GM12878 (cell line): Measurements from ENCODE around the gene PMPCA. TPM values are rescaled to one million over a fixed set of nuclear protein-coding genes. Genes with fewer than 3 reads are reported as not detected.

Source experiments
- CEBPB ChIP-seq, 2 experiments: fragments of 150-350 bp in 1 of 2; IDR thresholded peaks; 2 replicates each; pipeline ENCODE4 v1.6.1; 2012 to 2014; ENCODE audit warnings: low read depth in 2 of 2, low read length in 2 of 2, borderline replicate concordance in 1 of 2, inconsistent platforms in 1 of 2
- CHD1 ChIP-seq: IDR thresholded peaks from 2 replicates; pipeline ENCODE4 v1.6.1; 2012; ENCODE audit warnings: low read depth, low read length, improper control_type of control experiment
- CHD4 ChIP-seq: fragments of 200-600 bp; sonication (generic); IDR thresholded peaks from 2 replicates; pipeline ENCODE4 v1.6.1; 2016; ENCODE audit warnings: mild to moderate bottlenecking
- CREM ChIP-seq: IDR thresholded peaks from 2 replicates; pipeline ENCODE4 v1.6.1; 2014; ENCODE audit warnings: antibody characterized with exemption, low read depth
- DPF2 ChIP-seq: fragments of 450-650 bp; IDR thresholded peaks from 2 replicates; pipeline ENCODE4 v1.6.1; 2017; ENCODE audit warnings: mild to moderate bottlenecking
- EZH2 ChIP-seq: IDR thresholded peaks from 2 replicates; pipeline ENCODE4 v1.6.1; 2012; ENCODE audit warnings: low read depth, mild to moderate bottlenecking, control low read depth, inconsistent platforms, low read length, borderline replicate concordance; ENCODE audit not compliant: control insufficient read depth
- FOXK2 ChIP-seq: fragments of 450-650 bp; IDR thresholded peaks from 2 replicates; pipeline ENCODE4 v1.6.1; 2017; ENCODE audit warnings: mild to moderate bottlenecking, moderate library complexity
- HDAC2 ChIP-seq: fragments of 200-600 bp; sonication (generic); IDR thresholded peaks from 2 replicates; pipeline ENCODE4 v1.6.1; 2017
- KAT2A ChIP-seq: conservative IDR thresholded peaks from 2 replicates; pipeline ENCODE4 v1.6.1; 2011; ENCODE audit warnings: low read depth, low read length; ENCODE audit not compliant: control insufficient read depth
- MYC ChIP-seq: IDR thresholded peaks from 2 replicates; pipeline ENCODE4 v1.6.1; 2011; ENCODE audit warnings: mild to moderate bottlenecking, low read length, moderate library complexity, inconsistent platforms; ENCODE audit not compliant: insufficient read depth, insufficient replicate concordance, insufficient read length, severe bottlenecking
- PAX5 ChIP-seq: IDR thresholded peaks from 2 replicates; pipeline ENCODE4 v1.6.1; 2011; ENCODE audit warnings: low read depth, low read length, borderline replicate concordance
- PAX8 ChIP-seq: fragments of 450-650 bp; IDR thresholded peaks from 2 replicates; pipeline ENCODE4 v1.6.1; 2017; ENCODE audit warnings: mild to moderate bottlenecking, moderate library complexity
- POLR2AphosphoS5 ChIP-seq: IDR thresholded peaks from 2 replicates; pipeline ENCODE4 v1.6.1; 2011; ENCODE audit warnings: mild to moderate bottlenecking, low read length, inconsistent platforms
- POU2F2 ChIP-seq: IDR thresholded peaks from 3 replicates; pipeline ENCODE4 v1.6.1; 2011; ENCODE audit warnings: low read depth, mild to moderate bottlenecking, low read length, borderline replicate concordance
- RAD51 ChIP-seq: fragments of 450-650 bp; IDR thresholded peaks from 2 replicates; pipeline ENCODE4 v1.6.1; 2016; ENCODE audit warnings: moderate library complexity, mild to moderate bottlenecking, inconsistent platforms
- RB1 ChIP-seq: fragments of 450-650 bp; formaldehyde crosslinking; IDR thresholded peaks from 2 replicates; pipeline ENCODE4 v1.6.1; 2017; ENCODE audit warnings: mild to moderate bottlenecking, borderline replicate concordance
- RBBP5 ChIP-seq: fragments of 200-600 bp; sonication (generic); conservative IDR thresholded peaks from 2 replicates; pipeline ENCODE4 v1.6.1; 2016
- RCOR1 ChIP-seq: conservative IDR thresholded peaks from 2 replicates; pipeline ENCODE4 v1.6.1; 2012; ENCODE audit warnings: low read depth, low read length, improper control_type of control experiment
- SIN3A ChIP-seq: IDR thresholded peaks from 2 replicates; pipeline ENCODE4 v1.6.1; 2012; ENCODE audit warnings: low read depth, low read length, improper control_type of control experiment
- SP1 ChIP-seq: IDR thresholded peaks from one replicate; pipeline ENCODE4 v1.6.1; 2011; ENCODE audit warnings: low read depth, low read length
- SREBF1 ChIP-seq: IDR thresholded peaks from 2 replicates; pipeline ENCODE4 v1.6.1; 2012; ENCODE audit warnings: mild to moderate bottlenecking, low read length
- SREBF2 ChIP-seq: IDR thresholded peaks from 2 replicates; pipeline ENCODE4 v1.6.1; 2012; ENCODE audit warnings: mild to moderate bottlenecking, low read length
- TCF3 ChIP-seq: IDR thresholded peaks from 2 replicates; pipeline ENCODE4 v1.6.1; 2012; ENCODE audit warnings: low read depth, mild to moderate bottlenecking, low read length, borderline replicate concordance; ENCODE audit not compliant: insufficient read depth
- TCF7 ChIP-seq: IDR thresholded peaks from 2 replicates; pipeline ENCODE4 v1.6.1; 2014; ENCODE audit warnings: antibody characterized with exemption, borderline replicate concordance
- polyA plus RNA-seq, 11 experiments: library from polyadenylated mRNA; depleted of rRNA in 4 of 11; unstranded in 6 of 11; stranded (reverse) in 5 of 11; fragments of >200 nt; fragmentation: Nextera tagmentation in 4 of 11; fragmentation: Illumina TruSeq in 1 of 11; extraction: Ambion mirVana in 4 of 11; extraction: Trizol in 1 of 11; gene quantifications; 1 replicate in 1 of 11; 2 replicates in 10 of 11; pipeline versions ENCODE4 v1.2.1 to v1.2.3, GENCODE V29; 2011 to 2016; ENCODE audit warnings: inconsistent platforms in 2 of 11, missing spikeins in 2 of 11, low read depth in 1 of 11
- total RNA-seq, 4 experiments: library from RNA; depleted of rRNA in 3 of 4; stranded (reverse); fragments of >200 nt in 3 of 4; fragmentation: Illumina TruSeq in 1 of 4; extraction: Trizol in 1 of 4; gene quantifications; 2 replicates each; pipeline versions ENCODE4 v1.2.1 to v1.2.3, GENCODE V29; 2013 to 2021
- TF ChIP-seq, protein P1 (sequence below): fragments of 450-650 bp; IDR thresholded peaks from 2 replicates; pipeline ENCODE4 v1.6.1; 2017; ENCODE audit warnings: mild to moderate bottlenecking, low read depth, inconsistent platforms; ENCODE audit not compliant: poor library complexity, severe bottlenecking
- TF ChIP-seq, protein P2 (sequence below): fragments of 450-650 bp; IDR thresholded peaks from 2 replicates; pipeline ENCODE4 v1.6.1; 2017; ENCODE audit warnings: mild to moderate bottlenecking

The PMPCA gene
- total and polyA plus RNA-seq, 10 of the 15 experiments (the other 5 are each of a cell fraction or from before 2014, with no cell fraction given), result 8.1 to 137 (median 75.7) TPM

DNA sequence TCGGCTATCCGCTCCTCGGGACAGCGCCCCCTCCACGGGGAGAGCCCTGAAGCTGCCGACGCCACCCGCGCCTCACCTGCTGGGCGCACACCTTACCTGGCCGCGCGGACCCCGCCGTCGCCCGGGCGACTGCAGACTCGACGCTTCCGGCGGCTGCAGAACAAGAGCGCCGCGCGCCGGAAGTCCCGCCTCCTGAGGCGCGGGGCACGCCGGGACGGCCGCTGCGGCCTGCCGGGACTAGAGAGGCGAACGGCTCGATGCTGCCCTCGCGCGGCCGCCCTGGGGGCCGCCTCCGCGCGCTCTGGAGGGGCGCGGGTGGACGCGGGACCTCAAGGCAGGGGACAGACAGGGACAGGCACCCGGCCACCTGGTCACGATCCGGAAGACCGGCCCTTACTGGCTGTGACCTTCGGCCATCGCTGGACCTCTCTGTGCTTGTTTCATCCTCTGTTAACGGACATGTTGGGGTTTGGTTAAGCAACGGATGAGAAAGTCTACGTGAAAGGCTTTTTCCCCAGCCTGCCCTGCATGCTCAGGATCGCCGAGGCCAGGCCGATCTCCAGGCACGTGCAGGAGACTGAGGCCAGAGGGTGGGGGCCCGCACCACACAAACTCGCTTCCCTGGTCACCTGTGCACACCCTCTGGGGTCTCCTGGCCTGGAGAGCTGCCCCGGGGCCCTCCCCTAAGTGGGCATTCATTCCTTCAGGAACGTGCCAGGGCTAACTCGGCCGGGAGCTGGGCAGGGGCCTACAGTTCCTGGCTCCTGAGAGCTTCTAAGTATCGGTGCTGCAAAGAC lies 10.2 kb upstream of the PMPCA start, which contains the start of gene SNAPC4 (continued):
- no peak; the same call in 1 of the 2 replicates for TF ChIP-seq CREM
- peak; percentile 55; the same call in 2 of the 3 replicates for TF ChIP-seq POU2F2
- no peak for TF ChIP-seq RBBP5
- TF ChIP-seq RCOR1, result peak; percentile 71; the same call in 1 of the 2 replicates
- TF ChIP-seq, protein P1, sequence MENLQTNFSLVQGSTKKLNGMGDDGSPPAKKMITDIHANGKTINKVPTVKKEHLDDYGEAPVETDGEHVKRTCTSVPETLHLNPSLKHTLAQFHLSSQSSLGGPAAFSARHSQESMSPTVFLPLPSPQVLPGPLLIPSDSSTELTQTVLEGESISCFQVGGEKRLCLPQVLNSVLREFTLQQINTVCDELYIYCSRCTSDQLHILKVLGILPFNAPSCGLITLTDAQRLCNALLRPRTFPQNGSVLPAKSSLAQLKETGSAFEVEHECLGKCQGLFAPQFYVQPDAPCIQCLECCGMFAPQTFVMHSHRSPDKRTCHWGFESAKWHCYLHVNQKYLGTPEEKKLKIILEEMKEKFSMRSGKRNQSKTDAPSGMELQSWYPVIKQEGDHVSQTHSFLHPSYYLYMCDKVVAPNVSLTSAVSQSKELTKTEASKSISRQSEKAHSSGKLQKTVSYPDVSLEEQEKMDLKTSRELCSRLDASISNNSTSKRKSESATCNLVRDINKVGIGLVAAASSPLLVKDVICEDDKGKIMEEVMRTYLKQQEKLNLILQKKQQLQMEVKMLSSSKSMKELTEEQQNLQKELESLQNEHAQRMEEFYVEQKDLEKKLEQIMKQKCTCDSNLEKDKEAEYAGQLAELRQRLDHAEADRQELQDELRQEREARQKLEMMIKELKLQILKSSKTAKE, result no peak
- no peak for TF ChIP-seq RAD51
- no peak for TF ChIP-seq MYC
- TF ChIP-seq CHD1, result no peak
- peak; percentile 86; the same call in 1 of the 2 replicates for TF ChIP-seq DPF2
- TF ChIP-seq POLR2AphosphoS5, result peak; percentile 79
- no peak for TF ChIP-seq HDAC2
- TF ChIP-seq PAX5, result no peak
- TF ChIP-seq SREBF1, result no peak
- no peak for TF ChIP-seq CEBPB (IDR thresholded peaks at IDR 0.05; ENCODE audit: borderline replicate concordance in 1 of 2, low read depth in 2 of 2, low read length in 2 of 2)
- TF ChIP-seq SIN3A, result 0 out of 2 replicates have a peak, but pooled peaks have one; percentile 63
- peak; percentile 48 for TF ChIP-seq SP1
- TF ChIP-seq PAX8, result no peak
- no peak for TF ChIP-seq CHD4
- no peak for TF ChIP-seq TCF3
- peak; percentile 80; the same call in 1 of the 2 replicates for TF ChIP-seq RB1
- no peak for TF ChIP-seq SREBF2
- no peak for TF ChIP-seq EZH2
- TF ChIP-seq TCF7, result no peak
- TF ChIP-seq KAT2A, result no peak
- TF ChIP-seq, protein P2, sequence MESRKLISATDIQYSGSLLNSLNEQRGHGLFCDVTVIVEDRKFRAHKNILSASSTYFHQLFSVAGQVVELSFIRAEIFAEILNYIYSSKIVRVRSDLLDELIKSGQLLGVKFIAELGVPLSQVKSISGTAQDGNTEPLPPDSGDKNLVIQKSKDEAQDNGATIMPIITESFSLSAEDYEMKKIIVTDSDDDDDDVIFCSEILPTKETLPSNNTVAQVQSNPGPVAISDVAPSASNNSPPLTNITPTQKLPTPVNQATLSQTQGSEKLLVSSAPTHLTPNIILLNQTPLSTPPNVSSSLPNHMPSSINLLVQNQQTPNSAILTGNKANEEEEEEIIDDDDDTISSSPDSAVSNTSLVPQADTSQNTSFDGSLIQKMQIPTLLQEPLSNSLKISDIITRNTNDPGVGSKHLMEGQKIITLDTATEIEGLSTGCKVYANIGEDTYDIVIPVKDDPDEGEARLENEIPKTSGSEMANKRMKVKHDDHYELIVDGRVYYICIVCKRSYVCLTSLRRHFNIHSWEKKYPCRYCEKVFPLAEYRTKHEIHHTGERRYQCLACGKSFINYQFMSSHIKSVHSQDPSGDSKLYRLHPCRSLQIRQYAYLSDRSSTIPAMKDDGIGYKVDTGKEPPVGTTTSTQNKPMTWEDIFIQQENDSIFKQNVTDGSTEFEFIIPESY, result no peak
- no peak for TF ChIP-seq FOXK2
